DMS153 treated with DMSO at 0.1 percent for 48 hours (cell line): Measurements from ENCODE around the gene ONECUT2.
A peak's percentile ranks its signal among the peaks of the same experiment; 100 is the strongest.

ENCODE experiments used
- DNase-seq: peaks from one replicate; lab custom pipeline; 2025; ENCODE audit not compliant: unreplicated experiment; lab: John Stamatoyannopoulos, UW

ONECUT2 gene

DNA sequence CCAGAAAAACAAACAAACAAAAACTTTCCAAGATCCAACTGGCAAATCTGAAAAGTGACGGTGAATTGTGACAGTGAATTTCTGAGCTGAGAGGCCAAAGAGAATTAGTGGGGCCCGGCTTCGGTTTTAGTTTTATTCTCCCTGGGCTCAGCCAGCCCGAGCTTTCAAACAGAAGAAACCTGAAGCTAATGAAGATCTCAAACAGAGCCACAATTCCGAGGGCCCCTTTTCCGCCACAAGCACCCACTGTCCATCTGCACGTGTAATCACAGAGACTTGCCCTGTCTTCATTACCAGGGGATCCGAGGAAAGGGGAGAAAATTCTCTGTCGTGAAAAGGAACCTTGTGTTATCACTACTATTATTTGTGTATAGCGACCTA is 4.2 kb upstream of the ONECUT2 start:
- DNase-seq, result no peak

DNA sequence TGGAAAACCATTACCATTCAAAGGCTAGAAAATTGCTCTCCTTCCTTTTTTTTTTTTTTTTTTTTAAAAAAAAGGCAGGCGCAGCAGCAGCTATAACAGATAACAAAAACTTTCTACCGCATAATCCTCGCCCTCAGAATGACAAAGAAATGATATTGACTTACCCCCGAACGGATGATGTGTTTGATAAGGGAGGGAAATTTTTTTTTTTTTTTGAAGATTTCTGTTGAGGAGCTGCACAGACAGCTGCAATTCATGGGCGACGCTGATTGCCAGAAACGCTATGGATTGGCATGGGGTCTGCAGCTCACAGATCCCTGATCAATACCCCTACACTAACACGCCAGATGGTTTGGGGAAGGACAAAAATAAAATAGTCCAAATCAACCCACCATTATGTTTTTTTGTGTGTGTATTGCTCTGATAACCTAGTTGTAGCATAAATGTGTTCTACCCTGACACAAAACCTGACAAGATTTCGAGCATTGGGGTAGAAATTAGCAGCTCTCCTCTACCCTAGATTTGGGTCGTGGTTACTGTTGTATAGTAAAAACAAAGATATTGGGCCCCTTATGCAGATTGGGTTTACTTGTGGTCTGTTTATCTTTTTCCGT is 3.6 kb upstream of the ONECUT2 start:
- DNase-seq, result no peak

DNA sequence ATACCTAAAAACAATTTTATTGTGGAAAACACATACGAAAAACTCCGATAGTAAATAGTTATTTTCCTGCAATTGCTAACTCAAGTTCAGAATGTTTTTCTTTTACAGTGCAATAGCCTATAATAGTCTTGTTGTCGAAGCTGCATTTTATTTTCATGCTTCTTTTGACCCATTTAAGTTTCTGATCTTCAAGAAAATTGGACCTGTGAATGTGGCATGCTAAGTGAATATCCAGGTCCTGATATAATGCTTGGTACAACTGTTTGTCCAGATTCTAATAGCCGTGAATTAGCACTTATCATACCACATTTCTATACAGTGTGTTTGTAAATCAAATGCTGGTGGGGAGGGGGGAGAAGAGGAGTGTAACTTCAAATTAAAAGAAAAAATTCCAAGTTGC is 3.0 kb upstream of the ONECUT2 start:
- no peak for DNase-seq

DNA sequence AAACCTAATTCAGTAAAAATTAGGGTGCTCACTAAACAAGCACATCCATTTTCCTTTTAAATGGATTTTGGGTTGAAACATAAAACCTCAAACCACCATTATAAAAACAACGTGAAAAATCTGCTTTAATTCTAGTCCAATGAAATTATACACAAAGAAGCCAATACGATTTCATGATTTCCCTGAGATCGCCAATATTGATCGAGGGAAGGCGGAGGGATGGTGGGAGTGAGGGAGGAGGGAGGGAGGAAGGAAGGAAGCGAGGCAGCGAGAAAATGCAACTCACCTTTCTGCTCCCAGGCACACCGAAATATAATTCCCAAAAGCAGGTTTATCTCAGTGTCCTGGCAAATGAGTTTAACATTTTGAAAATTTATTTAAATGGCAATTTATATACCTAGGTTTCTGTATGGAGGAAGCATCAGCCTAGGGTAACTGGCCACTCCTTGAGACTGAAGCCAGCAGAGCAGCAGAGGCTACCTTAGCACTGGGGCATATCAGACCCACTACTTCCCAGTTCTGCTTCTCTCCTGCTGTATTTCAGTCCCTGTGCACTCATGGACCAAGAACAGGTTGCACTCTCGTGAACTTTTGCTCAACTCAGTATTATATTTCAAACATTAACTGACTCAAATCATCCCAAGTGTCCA is 2.3 kb upstream of the ONECUT2 start:
- no peak for DNase-seq

DNA sequence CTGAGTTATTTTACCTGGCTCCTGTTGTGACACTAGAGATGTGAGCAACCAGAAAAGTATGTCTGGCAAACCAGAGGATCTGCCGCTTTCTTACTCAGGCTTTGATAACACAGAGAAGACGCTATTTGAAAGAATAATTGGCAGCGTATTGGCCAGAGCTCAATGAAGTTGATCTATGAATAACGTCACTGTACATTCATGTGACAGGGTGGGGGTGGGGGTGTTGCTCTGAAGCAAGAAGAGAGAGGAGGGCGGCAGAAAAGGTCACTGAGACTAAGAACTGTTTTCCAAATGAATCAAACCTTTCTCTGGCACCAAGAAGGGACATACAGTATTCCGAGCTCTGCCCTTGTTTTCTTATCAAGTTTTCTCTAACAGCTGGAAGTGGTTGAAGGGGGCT is 1.7 kb upstream of the ONECUT2 start:
- DNase-seq, result no peak

DNA sequence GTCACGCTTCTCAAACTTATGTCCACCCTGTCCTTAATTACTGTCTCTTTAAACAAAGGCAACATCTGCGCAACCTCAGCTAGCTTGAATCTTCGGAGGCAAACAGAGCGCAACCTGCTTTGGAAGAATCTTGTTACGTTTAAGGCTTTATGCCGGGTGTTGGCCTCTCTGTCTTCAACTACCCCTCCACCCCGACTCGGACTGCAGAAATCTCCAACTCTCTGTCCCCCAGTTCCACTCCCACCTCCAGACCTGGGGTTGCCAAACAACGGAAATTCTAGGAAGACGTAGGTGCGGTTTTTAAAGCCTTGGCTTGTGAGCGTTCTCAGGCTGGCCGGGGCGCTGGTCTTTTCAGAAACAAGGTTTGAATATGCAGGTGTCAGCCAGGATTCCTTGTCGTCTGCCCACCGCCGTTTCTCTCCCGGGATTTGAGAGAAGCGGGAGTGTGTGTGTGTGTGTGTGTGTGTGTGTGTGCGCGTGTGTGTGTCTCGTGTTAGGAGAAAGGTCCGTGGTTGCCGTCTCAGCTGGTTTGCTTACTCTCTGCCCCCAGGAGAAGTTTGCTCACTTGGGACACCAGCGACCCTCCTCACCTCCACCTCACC is 1.1 kb upstream of the ONECUT2 start:
- DNase-seq, result no peak

DNA sequence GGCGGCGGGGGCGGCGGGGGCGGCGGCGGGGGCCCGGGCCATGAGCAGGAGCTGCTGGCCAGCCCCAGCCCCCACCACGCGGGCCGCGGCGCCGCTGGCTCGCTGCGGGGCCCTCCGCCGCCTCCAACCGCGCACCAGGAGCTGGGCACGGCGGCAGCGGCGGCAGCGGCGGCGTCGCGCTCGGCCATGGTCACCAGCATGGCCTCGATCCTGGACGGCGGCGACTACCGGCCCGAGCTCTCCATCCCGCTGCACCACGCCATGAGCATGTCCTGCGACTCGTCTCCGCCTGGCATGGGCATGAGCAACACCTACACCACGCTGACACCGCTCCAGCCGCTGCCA is 644 bp downstream of the ONECUT2 start:
- DNase-seq, result no peak

DNA sequence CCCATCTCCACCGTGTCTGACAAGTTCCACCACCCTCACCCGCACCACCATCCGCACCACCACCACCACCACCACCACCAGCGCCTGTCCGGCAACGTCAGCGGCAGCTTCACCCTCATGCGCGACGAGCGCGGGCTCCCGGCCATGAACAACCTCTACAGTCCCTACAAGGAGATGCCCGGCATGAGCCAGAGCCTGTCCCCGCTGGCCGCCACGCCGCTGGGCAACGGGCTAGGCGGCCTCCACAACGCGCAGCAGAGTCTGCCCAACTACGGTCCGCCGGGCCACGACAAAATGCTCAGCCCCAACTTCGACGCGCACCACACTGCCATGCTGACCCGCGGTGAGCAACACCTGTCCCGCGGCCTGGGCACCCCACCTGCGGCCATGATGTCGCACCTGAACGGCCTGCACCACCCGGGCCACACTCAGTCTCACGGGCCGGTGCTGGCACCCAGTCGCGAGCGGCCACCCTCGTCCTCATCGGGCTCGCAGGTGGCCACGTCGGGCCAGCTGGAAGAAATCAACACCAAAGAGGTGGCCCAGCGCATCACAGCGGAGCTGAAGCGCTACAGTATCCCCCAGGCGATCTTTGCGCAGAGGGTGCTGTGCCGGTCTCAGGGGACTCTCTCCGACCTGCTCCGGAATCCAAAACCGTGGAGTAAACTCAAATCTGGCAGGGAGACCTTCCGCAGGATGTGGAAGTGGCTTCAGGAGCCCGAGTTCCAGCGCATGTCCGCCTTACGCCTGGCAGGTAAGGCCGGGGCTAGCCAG is 1.2 kb downstream of the ONECUT2 start:
- no peak for DNase-seq

DNA sequence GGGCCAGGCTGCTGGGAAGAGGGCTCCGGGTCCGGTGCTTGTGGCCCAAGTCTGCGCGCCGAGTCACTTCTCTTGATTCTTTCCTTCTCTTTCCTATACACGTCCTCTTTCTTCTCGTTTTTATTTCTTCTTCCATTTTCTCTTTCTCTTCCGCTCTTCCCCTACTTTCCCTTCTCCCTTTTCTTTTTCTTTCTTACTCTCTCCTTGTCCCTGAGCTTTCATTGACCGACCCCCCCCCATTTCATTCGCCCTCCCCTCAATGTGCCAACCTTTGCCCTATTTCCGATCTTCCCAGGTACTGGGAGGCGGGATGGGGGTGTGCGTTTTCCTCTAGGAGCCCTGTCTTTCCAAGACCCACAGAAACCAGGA is 1.8 kb downstream of the ONECUT2 start:
- peak; percentile 8 for DNase-seq

DNA sequence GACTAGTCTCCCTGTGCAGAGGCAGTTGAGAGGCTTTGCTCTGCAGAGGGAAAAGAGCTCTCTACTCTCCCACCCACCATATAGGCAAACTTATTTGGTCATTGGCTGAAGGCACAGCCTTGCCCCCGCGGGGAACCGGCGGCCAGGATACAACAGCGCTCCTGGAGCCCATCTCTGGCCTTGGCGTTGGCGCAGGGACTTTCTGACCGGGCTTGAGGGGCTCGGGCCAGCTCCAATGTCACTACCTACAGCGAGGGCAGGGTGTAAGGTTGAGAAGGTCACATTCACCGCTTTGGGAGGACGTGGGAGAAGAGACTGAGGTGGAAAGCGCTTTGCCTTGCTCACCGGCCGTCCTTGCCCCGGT is 2.2 kb downstream of the ONECUT2 start:
- DNase-seq, result peak; percentile 76

DNA sequence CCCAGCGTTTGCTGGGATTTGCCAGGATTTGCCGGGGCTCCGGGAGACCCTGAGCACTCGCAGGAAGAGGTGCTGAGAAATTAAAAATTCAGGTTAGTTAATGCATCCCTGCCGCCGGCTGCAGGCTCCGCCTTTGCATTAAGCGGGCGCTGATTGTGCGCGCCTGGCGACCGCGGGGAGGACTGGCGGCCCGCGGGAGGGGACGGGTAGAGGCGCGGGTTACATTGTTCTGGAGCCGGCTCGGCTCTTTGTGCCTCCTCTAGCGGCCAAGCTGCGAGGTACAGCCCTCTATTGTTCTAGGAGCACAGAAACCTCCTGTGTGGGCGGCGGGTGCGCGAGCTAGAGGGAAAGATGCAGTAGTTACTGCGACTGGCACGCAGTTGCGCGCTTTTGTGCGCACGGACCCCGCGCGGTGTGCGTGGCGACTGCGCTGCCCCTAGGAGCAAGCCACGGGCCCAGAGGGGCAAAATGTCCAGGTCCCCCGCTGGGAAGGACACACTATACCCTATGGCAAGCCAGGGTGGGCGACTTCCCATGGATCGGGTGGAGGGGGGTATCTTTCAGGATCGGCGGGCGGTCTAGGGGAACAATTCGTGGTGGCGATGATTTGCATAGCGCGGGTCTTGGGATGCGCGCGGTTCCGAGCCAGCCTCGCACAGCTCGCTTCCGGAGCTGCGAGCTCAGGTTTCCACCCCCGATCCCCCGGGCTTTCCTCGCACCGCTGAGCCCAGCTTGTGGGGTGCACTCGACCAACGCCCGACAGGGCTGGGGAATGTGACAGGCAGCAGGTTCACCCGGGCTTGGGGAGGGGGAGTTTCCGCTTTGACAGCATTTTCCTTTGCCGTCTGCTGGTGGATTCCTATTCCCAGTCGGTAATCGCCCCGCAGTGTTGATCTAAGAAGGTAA is 2.8 kb downstream of the ONECUT2 start:
- peak; percentile 67 for DNase-seq

DNA sequence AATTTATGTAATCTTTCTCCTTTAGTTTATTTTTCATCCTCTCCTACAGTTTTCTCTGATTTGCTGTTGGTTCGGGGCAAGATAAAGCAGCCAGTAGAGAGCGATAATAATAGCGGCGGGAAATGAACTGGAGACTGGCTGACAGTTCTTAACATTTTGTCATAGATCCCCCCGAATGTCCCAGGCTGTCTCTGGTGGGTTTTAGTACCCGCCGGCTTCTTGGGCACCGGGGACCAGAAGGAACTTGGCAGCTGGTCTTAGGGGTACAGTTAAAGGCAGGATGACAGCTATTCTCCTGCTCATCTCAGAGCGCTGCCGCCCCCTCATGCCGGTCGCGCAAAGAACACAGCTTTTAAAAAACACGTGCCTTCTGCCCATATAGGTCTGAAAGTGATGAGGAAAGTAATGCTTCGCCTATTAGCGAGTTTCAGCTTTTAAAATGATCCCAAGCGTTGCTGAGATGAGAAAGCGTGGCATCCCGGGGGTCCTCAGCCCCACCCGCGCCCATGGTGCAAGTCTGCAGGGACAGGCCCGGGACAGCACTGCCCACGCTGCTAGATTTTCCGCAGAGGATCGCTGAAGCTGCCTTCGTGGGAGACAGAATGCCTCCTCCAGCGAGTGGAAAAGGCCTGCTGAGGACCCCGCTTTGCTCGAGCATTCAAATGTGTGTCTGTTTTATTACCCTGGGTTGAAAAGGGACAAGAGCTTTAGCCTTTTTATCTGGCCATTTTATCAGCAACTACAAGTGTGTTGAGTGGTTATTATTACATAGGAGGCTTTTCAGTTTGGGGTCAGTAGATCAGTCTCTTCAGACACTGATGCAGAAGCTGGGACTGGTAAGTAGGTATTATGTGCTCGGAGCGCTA is 3.8 kb downstream of the ONECUT2 start:
- DNase-seq, result no peak

DNA sequence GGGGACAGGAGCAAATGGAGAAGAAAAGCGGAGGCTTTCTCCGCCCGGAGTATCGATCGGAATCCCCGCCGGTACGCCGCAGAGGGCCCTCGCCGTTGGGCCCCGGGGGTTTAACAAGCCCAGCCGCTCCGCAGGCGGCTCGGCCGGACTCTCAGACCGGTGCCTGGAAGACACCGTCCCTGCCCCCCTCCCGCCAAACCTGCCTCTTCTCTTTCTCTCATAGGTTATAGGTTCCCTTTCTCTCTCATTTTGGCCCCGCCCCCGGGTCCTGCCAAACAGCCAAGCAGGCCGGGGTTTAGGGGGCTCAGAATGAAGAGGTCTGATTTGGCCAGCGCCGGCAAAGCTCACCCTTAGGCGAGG is 4.4 kb downstream of the ONECUT2 start:
- DNase-seq, result no peak

DNA sequence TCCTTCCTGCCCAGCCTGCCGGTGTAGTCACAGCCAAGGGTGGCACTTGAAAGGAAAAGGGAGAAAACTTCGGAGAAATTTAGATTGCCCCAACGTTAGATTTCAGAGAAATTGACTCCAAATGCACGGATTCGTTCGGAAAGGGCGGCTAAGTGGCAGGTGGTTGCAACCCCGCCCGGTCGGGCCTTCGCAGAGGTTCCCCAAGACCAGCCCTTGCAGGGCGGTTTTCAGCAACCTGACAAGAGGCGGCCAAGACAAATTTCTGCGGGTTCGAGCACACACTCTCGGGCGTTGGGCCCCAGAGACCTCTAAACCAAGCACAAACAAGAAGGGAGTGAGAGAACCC is 4.8 kb downstream of the ONECUT2 start:
- DNase-seq, result no peak

DNA sequence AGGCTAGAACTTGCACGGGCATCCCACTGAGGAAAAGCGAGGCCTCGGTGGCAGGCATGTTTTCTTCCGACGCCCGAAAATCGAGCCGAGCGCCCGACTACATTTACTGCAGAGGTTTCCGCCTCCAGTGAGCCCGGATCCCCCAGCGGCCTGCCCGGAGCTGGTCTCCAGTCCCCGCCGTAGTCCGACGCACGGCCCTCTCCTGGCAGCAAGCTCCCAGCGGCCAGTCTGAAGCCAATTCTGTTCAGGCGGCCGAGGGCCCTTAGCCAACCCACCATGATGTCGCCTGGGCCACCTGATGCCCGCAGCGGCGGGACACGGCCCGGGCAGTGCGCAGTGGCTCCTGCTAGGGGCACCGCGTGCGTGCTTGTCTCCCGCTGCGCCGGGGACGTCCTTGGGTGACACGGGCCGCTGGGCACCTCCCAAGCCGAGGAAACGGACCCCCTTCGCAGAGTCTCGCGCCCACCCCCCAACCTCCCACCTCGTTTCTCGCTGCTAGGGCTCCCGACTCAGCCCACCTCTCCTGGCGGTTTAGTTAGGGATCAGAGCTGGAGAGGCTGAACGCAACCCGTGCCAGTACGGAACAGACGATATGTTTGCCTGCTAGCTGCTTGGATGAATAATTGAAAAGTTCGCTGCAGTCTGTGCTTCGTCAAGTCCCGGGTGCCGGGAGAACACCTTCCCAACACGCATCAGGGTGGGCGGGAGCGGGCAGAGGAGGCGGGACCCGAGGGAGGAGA is 5.3 kb downstream of the ONECUT2 start:
- DNase-seq, result no peak

DNA sequence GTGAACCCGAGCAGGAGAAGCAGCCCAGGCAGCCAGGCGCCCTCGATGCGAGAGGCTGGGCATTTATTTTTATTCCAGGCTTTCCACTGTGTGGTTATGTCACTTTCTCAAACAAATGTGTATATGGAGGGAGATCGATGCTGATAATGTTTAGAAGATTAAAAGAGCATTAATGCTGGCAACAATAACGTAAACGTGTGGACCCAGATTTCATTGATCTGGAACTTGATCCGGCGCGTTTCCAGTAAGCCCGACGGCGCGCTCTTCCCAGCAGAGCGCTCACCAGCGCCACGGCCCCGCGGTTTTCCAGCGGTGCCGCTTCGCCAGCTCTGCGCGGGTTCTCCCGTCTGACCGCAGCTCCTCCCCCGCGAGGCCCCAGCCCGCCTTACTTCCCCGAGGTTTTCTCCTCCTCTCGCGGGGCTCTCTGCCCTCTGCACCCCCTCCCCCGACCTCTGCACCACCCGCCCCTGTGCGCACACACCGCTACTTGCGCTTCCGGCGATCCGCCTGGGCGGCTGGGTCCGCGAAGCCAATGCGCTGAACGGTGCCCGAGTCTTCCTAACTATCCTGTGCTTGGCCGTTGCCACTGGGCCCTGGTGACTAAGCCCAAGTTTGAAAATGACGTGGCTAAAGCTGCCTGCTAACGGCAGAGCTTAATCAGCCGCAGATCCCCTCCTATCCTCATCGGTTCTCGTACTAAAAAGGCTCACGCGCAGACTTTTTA is 6.1 kb downstream of the ONECUT2 start:
- no peak for DNase-seq

DNA sequence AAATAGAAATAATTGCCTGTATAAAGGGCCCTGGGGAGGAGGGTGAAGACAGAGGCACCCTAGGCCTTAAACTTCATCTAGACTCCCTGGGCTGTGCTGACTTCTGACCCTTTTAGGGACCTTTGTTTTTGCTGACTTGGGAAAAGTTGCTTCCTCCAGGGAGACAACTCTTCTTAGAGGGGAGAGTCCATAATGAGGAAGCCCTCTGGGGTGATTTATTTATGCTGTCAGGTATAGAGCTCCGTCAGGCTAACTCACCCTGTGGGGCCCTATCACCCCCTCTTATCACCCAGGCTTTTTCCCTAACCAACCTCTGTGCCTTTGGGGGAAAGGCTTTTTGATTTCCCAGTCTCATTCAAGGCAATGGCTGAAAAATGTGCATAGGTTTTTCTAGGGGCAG is 8.1 kb downstream of the ONECUT2 start:
- DNase-seq, result no peak

DNA sequence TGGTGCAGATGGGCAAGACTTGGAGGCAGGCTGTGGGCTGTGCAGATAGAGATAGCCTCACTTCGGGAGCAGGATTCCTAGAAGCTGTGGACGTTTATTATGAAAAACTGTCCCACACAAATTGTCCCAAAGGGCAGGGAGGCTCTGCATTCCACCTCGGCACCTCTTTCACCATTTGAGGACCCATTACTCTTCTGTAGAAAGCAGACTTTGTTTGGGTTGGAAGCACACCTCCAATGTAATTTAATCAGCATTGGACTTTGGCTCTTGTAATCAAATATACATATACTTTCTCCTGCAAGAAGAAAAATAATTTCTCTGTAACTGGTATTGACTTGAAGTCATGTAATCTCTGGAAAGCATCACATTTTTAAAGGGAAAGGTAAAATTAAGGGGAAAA is 8.5 kb downstream of the ONECUT2 start:
- DNase-seq, result no peak

DNA sequence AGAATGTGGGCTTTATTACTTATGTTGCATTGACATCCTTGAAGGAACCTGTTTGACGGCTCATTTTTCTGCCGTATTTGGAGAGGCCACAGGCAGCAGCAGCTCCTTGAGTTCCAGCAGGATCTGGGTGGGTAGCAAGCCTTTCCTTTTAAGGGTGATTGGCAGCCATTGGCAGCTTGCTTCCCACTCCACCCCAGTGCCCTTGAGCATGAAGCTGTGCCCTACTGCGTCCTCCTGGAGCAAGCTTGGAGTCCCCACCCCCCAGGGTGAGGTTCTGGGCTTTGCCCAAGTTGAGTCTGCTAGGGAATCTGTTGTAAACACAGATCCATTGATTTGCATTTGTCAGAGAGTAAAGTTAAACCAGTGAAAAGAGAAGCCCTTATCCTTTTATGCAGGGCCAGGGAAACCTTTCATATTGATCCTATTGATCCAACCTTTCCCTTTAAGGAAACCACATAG is 9.2 kb downstream of the ONECUT2 start:
- no peak for DNase-seq
